ENCODE measurements around the gene CTLA4. TPM values are rescaled to one million over a fixed set of nuclear protein-coding genes. Genes with fewer than 3 reads are reported as not detected.

The CTLA4 gene
- total RNA-seq, 1 donor from 2014 or later: 0.86 TPM

DNA sequence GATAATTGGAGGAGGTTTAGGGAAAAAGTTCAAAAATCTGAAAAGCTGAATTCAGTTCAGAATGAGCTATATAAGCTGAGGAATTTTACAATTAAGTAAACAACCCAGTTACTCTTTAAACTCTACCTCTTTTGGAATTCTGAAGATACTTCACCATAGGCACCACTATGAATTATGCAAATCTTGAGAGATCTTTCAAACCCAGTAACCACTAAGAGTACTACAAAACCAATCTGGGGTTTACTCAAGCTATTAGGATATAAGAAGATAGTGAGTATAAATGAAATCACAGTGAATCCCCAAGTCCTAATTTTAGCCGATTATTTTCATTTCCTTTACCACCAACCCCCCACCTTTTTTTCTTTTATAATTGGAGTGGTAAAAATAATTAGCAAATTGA lies 6.0 kb upstream of the CTLA4 start:
- intact Hi-C loops (cut with DNase I): no loop called here
- TF ChIP-seq, protein P1, sequence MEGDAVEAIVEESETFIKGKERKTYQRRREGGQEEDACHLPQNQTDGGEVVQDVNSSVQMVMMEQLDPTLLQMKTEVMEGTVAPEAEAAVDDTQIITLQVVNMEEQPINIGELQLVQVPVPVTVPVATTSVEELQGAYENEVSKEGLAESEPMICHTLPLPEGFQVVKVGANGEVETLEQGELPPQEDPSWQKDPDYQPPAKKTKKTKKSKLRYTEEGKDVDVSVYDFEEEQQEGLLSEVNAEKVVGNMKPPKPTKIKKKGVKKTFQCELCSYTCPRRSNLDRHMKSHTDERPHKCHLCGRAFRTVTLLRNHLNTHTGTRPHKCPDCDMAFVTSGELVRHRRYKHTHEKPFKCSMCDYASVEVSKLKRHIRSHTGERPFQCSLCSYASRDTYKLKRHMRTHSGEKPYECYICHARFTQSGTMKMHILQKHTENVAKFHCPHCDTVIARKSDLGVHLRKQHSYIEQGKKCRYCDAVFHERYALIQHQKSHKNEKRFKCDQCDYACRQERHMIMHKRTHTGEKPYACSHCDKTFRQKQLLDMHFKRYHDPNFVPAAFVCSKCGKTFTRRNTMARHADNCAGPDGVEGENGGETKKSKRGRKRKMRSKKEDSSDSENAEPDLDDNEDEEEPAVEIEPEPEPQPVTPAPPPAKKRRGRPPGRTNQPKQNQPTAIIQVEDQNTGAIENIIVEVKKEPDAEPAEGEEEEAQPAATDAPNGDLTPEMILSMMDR (IDR thresholded peaks at IDR 0.05): no peak

DNA sequence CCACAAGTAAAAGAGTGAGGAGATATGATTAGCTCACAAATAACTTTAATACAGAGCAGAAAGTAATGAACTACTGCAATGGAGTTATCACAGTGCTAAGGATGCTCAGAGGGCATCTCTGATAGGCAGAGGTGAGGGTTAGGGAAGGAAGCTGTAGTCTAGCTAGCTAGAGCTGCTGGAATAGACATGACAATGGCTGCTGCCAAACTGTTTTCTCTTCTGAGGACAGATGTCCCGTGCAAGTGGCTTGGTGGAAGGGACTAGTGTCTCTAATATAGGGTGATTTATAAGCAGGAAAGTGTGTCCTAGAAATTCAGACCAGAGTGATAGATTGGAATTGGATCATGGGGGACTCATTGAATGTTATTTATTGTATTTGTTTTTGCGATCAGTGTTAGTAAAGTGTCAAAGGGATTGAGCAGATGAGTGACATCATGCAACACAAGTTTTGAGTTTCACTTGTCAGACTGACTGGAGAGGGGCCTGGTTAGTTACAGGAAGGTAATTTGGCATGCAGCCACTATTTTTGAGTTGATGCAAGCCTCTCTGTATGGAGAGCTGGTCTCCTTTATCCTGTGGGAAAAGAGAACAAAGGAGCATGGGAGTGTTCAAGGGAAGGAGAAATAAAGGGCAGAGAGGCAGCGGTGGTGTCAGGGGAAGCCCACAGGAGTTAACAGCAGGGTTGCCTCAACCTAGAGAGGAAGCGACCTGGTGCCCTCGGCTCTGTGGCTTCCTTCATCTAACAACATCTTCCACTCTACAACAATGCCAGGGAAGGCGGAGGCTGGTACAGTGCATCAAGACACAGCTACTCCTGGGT lies 1.9 kb downstream of the CTLA4 start:
- ATAC-seq: peak in 1 of 2 donors; percentile 54
- intact Hi-C loops (cut with DNase I): no loop called here
- Histone ChIP-seq H3K27ac (no peak overlapping the region), H3K9me3 (no peaks in the 10 kb centered on the region), H3K4me1 (no peaks in the 10 kb centered on the region), H3K27me3 (ENCODE audit: low read depth) (no peaks in the 10 kb centered on the region), H3K4me3 (no peak overlapping the region), H3K36me3 (no peaks in the 10 kb centered on the region)
- TF ChIP-seq, protein P1 (IDR thresholded peaks at IDR 0.05): no peak
- no peak for DNase-seq

More for the DNA sequence above, 6.0 kb upstream of the CTLA4 start:
- no peaks in the 10 kb centered on the region for H3K36me3 ChIP-seq
- H3K4me3 ChIP-seq: no peak overlapping the region
- no peak for DNase-seq
- H3K4me1 ChIP-seq: no peaks in the 10 kb centered on the region
- no peaks in the 10 kb centered on the region for H3K9me3 ChIP-seq
- no peak for ATAC-seq
- no peak overlapping the region for H3K27ac ChIP-seq
- no peaks in the 10 kb centered on the region for H3K27me3 ChIP-seq (ENCODE audit: low read depth)

DNA sequence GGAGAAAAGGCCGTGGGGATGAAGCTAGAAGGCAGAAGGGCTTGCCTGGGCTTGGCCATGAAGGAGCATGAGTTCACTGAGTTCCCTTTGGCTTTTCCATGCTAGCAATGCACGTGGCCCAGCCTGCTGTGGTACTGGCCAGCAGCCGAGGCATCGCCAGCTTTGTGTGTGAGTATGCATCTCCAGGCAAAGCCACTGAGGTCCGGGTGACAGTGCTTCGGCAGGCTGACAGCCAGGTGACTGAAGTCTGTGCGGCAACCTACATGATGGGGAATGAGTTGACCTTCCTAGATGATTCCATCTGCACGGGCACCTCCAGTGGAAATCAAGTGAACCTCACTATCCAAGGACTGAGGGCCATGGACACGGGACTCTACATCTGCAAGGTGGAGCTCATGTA lies 2.9 kb downstream of the CTLA4 start:
- no peak for ATAC-seq
- no peak overlapping the region for H3K27ac ChIP-seq
- TF ChIP-seq, protein P1 (IDR thresholded peaks at IDR 0.05): no peak

DNA sequence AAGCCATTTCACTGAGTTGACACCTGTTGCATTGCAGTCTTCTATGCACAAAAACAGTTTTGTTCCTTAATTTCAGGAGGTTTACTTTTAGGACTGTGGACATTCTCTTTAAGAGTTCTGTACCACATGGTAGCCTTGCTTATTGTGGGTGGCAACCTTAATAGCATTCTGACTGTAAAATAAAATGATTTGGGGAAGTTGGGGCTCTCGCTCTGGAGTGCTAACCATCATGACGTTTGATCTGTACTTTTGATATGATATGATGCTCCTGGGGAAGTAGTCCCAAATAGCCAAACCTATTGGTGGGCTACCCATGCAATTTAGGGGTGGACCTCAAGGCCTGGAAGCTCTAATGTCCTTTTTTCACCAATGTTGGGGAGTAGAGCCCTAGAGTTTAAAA lies 3.4 kb downstream of the CTLA4 start:
- H3K4me1 ChIP-seq: no peaks in the 10 kb centered on the region
- H3K4me3 ChIP-seq: no peak overlapping the region
- H3K36me3 ChIP-seq: no peaks in the 10 kb centered on the region
- TF ChIP-seq, protein P1 (IDR thresholded peaks at IDR 0.05): no peak
- DNase-seq (no peak), ATAC-seq (peak; percentile 59 to 74)
- H3K27me3 ChIP-seq (ENCODE audit: low read depth): no peaks in the 10 kb centered on the region
- no peak overlapping the region for H3K27ac ChIP-seq
- intact Hi-C loops (cut with DNase I): no loop called here
- no peaks in the 10 kb centered on the region for H3K9me3 ChIP-seq

More for the DNA sequence above, 2.9 kb downstream of the CTLA4 start:
- intact Hi-C loops (cut with DNase I): no loop called here
- Histone ChIP-seq H3K27me3 (ENCODE audit: low read depth) (no peaks in the 10 kb centered on the region), H3K9me3 (no peaks in the 10 kb centered on the region), H3K4me3 (no peak overlapping the region), H3K36me3 (no peaks in the 10 kb centered on the region), H3K4me1 (no peaks in the 10 kb centered on the region)
- DNase-seq: no peak

DNA sequence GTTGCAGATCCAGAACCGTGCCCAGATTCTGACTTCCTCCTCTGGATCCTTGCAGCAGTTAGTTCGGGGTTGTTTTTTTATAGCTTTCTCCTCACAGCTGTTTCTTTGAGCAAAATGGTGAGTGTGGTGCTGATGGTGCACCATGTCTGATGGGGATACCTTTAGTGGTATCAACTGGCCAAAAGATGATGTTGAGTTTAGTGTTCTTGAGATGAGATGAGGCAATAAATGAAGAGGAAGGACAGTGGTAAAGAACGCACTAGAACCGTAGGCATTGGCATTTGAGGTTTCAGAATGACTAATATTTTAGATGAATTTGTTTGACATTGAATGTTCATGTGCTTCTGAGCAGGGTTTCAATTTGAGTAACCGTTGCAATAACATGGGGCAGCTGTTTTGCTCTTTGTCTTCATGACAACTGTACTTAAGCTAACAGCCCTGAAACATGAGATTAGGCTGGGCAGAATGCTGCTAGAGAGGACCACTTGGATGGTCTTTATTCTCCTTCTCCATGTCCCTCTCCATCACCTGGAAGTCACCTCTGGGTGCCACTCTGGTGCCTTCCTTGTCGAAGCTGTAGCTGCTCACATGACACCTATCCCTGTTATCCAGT lies 3.9 kb downstream of the CTLA4 start:
- no peaks in the 10 kb centered on the region for H3K4me1 ChIP-seq
- H3K9me3 ChIP-seq: no peaks in the 10 kb centered on the region
- ATAC-seq (peak; percentile 28 to 38), DNase-seq (no peak)
- intact Hi-C loops (cut with DNase I): no loop called here
- H3K4me3 ChIP-seq: no peak overlapping the region
- H3K36me3 ChIP-seq: no peaks in the 10 kb centered on the region
- TF ChIP-seq, protein P1 (IDR thresholded peaks at IDR 0.05): no peak
- no peaks in the 10 kb centered on the region for H3K27me3 ChIP-seq (ENCODE audit: low read depth)
- no peak overlapping the region for H3K27ac ChIP-seq
